Cerebellar nuclear complex (tissue), 1 donor: Measurements from ENCODE around the gene DPP6.
A peak's percentile ranks its signal among the peaks of the same experiment; 100 is the strongest.

Experiments used
- DNase-seq, 2 experiments: peaks; one replicate each; lab custom pipeline; 2025; lab: John Stamatoyannopoulos, UW

DPP6 gene

DNA sequence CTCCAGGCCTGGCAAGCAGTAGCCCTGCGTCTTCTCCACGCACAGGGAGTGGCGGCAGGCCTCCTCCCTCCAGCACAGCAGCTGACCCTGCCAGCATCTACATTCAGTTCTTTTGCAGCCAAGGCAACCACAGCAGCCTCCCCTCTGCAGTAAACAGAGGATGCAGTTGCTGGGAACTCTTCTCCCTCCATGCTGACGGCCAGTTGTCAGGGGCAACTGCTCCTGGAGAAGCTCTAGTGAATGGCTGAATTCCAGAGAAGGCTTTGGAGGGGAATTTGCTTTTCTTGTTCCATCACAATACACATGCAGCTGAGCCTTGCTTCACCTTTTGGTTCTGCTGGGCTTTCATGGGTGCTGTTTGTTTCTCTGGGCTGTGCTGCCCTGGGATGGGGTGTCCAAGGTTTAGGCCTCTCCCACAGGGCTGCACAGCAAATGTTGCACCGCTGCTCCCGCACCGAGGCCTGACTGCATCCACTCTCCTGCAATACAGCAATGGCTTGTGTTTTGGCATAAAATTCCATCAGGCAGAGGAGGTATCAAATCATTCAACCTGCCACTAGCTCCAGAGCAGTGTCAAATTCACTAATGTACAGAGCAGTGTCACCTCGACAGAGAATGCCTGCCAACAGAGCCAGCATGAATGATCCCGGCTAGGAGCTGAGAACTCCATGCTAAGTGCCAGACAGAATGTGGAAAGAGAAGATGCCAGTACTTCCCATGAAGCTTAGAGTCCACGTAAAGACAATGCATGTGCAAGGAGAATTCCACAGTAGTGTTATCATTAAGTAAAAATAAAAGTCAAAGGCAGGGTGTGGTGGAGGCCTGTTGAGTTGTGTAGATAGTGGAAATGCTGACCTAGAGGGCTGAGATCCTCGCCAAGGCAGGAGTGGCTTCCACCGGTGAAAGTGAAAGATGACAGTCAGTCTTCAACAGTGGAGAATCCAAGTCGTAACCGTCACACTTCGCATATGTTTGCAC, 399.6 kb downstream of the DPP6 start:
- no peak for DNase-seq

DNA sequence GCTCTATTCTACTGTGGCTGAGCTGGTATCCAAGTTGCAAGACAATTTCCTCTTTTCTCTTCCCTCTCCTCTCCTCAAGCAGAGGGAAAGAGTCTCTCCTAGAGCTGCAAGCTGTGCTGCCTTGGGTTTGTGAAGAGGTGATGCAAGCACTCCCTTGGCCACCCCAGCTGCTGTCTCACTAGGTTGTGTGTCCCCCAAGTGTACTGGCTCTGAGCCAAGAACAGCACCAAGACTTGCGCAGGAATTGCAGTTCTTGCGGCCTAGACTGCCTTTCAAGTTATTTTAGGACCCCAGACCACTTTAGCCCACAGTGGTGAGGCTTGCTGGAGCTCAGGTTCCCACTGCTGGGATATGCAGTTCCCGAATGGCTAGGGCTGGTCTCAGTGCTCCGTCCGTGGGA, 411.6 kb downstream of the DPP6 start:
- DNase-seq, result no peak

DNA sequence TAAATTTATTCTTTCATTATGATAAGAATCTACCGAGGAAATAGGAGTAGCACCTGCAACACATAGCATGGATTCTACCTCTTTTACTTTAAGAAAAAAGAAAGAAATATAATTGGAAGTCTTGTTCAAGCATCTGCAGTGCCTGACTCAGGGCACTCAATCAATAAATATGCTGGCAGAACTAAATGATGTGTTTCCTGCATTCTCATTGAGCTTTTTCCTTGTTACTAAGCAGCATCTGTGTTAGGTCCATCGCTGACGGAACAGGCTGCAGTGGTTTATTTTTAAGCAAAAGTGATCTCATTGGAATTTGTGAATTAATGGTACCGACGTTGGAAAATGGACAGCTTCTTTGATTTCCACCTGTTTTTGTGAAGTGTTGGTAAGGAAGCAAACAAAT, 417.5 kb downstream of the DPP6 start:
- DNase-seq, result no peak

DNA sequence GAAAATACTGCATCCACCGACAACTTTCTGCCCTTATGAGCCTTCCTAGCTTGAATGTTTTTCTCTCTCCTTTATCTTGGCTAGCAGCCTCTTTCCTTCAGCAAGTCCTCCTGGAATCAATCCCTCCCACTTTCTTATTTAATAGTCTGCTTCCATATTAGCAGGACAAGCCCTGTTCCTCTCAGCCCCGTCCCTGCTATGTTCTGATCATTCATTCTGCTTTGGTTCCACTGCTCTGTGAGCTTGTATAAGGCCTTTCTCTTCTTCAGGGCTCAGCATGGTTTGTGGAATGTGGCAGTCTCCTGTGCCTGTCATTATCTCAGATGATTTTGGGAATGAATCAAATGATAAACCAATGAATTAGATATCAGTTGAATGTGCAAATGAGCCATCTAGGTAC, 420.1 kb downstream of the DPP6 start:
- no peak for DNase-seq

DNA sequence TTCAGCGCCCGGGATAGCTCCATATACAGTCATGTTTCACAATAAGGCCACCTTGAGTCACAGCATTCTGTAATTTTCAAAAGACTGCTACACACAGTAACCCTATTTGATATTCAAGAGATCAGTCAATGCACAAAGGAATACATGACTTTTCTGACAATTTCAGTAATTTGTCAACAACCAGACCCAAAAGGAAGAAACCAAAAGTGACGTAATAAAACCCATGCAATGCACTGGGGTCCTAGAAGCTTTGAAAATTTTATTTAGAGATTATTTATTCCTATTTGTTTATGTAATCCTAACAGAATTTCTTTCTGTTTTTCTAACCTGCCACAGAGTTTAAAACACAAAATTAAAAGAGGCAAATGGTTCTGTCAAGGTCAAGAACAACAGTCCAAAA, 421.2 kb downstream of the DPP6 start:
- DNase-seq, result no peak

DNA sequence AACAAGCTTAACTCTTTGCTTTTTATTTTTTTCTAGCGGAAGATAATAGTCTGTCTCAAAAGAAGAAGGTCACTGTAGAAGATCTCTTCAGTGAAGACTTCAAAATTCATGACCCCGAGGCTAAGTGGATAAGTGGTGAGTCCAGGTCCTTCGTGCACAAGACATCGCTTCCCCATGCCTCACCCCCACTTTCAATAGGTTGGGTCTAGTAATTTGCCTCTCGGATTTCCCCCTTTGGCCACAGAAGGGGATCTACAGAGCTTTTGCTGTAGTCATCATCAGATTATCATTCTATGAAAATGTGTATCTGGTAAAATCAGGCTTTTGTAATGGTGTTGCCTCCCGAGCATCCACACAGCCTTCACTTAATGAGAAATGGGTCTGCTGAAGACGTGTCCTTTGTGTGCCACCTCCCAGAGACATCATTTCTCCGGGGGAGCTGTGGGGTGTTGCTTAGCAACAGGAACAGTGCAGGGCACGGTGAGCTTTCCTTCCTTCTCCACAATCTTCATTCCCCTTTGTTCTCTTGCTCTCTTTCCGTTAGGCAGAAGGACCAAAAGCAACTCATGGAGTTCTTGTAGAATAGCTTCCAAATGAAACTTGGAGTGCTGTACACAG, 422.8 kb downstream of the DPP6 start:
- no peak for DNase-seq

DNA sequence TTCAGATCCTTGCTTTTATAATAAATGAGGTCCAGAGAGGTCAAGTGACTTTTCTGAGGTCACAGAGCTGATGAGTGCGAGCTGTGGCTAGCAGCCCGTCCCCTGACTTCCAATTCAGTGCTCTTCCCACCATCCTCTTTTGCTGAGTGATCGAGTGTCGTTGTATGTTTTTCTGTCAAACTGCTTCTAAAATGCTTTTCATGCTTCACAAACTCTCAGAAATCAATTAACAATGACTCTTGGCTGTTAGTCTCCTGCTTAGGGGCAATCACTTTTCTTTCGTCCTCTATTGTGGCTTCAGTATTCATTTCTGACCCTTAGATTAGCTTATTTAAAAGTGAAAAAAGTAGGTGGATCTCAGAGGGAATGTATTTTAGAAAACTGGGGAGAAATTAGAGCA, 423.7 kb downstream of the DPP6 start:
- no peak for DNase-seq

DNA sequence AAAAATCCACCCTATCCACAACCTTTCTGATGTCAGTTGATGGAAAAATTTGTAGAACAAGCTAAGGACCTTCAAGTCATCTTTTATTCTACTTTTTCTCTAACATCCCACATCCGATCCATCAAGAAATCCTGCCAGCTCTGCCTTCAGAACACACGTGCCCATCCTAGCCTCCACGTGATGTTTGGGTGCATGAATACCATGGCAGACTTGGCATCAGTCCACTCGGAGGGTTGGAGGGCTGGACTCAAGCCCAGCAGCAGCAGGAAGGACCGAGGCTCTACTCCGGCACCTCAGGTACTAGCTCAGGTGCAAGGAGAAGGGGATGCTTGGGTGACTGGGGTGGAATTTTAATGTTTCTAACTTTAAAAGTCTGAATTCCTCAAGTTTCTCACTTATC, 428.6 kb downstream of the DPP6 start:
- no peak for DNase-seq

DNA sequence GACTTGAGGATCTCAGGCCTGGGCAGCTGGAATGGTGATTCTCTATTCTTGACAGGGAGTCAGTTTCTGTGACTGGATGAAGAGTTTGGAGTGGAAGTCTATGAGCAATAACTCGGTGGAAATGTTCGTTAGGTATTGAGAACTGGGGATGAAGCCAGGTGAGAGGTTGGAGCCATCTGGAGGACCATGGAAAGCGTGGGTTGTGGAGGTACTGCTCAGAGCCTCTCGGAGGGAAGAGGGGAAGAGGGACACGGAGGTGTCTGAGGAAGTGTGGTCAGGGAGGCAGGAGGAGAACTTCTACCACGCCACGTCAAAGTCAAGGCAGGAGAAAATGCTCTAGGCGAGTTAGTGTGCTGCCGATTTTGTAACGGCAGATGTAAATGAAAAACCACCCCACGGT, 430.7 kb downstream of the DPP6 start:
- no peak for DNase-seq

DNA sequence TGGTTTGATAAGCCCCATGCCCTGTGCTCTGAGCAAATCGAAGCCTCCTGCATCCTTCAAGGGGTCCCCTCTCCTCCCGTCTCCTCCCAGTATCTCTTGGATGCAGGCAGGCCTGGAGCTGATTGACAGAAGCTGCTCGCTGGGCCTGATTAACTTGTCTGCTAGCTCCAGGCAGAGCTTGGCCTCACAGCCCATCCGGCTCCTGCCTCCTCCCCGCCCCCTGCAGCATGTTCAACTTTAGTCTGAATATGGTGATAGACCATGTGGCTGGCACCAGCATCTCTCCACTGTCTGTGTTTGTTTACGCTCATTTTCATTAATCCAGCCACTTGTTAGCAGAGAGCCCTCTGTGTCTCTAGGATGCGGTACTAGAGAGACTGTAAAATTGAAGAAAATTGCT, 432.2 kb downstream of the DPP6 start:
- DNase-seq, result peak in 1 of 2 experiments; percentile 35

DNA sequence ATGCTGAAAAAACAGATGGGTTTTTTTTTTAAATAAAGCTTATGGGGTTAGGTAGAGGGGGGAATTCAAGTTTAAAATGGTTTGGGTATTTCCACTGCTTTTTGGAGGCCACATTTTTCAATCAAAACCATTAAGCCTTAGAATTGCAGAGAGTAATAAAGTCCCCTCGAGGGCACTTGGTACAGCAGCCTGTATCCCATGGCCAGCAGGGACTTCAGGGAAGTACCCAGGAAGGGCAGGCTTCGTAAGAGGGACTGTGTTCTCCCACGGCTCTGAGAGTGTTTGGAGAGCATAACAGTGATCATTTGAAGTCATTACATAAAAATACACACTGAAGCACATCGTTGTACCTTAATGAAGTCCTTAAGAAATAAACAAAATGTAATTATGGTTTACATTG, 432.7 kb downstream of the DPP6 start:
- DNase-seq, result no peak

DNA sequence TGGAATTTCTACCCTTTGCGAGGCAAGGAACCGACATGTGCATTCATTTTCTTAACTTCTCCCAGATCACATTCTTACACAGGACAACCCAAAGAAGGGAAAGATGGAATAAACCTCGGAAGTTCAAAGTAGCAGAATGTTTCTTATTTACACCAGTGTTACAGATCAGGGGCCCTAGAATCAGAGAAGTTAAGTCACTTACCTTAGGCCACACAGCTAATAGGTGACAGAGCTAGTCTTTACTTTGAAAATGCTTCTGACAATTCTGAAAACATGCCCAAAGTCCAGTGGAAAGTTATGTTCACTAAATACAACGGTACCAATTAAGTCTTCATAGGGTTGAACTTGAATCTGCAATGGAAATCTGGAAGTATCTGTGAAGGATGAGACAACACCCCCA, 437.7 kb downstream of the DPP6 start:
- no peak for DNase-seq

DNA sequence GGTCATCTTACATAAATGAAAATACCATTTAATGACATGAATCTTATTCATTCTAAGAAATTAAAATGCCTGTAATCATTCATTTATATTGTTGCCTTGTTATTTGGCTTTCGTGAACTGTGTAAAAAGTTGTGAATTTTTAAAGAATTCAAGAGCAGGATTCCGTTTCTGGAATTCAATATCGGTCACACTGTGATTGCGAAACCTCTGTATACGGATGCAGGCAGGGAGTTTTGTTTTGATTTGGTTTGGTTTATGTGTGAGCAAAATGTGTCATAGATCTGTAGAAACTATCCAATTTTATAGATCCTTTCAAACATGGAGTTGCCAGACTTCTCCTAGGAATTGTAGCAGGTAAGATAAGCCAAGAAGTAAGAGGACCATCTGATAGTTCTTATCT, 441.4 kb downstream of the DPP6 start:
- no peak for DNase-seq

DNA sequence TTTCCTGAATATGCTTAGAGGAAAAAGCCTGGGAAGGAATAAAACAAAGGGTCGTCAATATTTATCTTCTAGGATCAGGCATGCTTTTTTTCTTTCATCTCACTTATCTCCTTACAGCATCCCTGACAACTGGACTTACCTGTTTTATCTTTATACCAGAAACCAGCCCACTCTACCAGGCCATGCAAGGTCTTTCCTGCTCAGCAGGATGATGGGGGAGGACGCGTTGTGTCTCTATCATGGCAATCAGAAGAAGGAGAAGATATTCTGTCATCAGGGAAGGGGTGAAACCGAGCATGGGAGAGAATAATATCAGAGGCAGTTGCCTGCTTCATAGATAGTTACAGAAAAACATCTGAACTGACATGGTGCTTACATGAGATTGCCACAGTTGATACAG, 445.6 kb downstream of the DPP6 start:
- DNase-seq, result no peak

DNA sequence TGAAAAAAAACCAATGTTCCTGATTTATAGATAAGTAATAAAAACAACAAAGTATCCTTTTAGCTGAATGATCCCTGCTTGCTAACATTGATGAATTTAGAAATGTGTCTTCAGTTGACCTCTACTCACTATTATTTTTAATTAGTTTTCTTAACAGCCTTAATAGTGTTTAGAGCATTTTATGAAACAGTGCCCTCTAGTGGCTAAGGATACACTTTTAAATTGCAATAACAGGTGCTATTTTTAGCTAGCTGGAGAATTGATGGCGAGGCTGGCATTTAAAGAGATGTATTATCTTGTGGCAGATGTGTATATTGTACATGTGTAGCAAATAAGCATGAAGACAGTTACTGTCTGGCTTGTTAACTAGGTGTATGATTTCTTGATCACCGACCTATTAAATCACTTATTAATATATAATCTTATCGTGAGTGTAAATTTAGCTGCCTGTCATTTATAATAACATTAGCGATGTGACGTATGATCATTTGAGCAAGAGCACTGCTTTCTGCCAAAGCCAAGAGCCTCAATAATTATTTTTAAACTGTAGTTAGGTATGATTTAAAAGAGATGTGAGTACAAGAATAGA, 451.9 kb downstream of the DPP6 start:
- peak in 1 of 2 experiments; percentile 26 for DNase-seq

DNA sequence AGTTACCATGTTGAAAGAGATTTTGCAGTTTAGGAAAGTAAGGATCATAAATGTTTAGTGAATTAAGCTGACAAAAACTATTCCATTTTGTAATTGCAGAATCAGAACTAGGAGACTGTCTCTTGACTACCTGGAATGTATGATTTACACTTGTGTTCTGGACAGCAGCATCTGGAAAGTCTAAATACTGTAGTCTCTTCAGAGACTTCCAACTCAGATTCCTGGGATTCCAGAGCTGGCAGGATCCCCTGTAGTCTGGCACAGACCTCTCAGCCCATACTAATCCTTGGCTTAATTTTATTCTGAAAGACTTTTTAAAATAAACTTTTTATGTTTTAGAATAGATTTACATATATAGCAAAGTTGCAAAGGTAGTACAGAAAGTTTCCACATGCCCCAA, 452.7 kb downstream of the DPP6 start:
- no peak for DNase-seq

DNA sequence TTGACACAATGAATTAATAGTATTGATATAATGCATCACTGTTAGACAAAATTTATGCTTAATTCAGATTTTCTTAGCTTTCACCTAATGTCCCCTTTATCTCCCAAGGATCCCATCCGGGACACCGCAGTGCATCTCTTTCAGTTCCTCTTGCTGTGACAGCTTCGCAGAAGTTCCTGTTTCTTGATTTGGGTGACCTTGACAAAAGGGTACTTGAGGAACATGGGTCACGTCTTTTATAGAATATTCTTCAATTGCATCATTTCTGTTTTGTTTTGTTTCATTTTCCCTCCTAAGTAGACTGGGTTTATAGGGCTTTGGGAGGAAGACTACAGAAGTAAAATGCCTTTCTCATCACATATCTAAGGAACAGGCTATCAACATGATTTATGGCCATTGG, 453.2 kb downstream of the DPP6 start:
- DNase-seq, result no peak

DNA sequence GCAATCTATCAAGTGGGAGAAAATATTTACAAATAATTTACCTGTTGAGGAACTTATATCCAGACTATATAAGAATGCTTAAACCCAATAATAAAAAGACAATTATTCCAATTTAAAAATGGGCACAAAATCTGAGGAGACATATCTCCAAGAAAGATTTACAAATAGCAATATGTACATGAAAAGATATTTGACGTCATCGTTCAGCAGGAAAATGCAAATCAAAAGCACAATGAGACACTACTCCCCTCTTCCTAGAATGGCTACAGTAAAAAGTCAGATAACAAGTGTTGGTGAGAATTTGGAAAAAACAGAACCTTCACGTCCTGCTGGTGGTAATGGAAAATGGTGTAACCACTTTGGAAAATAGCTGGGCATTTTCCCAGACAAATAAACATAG, 457.0 kb downstream of the DPP6 start:
- DNase-seq, result no peak

DNA sequence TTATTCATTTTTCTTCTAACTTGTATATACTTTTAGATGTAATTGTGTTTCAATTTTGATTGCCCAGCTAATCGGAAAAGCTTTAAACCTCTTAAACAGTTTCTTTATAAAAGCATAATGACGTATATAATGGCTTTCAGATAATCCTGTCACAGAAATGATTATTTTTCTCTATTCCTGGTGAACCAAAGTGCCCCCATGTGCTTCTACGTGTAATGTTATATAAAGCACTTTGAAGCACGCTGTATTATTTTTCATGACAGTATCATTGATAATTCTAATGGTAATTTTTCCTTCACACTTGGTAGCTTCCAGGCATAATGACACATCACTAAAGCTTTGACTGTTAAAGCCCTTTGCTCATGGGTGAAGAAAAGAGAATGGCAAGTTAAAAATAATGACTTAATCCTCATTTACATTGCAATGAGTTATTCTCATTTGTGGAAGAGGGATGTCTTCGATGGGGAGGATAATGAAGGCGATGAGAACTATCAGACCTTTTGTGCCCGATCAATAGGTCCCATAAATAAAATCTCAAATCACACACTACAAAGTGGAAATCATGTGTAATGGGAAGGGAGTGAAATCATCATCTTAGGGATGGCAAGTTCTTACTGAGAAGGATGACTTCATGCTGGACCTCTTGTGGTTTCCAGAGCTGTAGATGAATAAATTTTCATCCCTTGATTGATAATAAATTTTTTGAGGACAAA, 460.1 kb downstream of the DPP6 start:
- DNase-seq, result no peak

DNA sequence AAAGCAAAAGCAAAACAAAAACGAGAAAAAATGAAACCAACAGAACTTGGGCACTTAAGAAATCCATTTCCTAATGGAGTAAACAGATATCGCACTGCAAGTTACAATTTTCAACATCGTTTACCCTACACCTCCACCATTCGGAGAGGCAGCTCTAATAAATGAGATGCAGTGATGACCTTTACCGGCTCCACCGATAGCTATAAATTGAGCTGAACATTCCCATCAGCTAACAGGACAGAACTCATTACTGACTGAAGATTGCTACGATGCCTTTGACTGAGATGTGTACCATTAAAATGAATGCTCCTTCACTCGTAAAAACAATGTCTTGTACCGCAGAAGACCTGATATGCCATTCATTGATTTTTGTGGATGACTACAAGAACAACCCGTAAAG, 465.6 kb downstream of the DPP6 start:
- DNase-seq, result no peak

DNA sequence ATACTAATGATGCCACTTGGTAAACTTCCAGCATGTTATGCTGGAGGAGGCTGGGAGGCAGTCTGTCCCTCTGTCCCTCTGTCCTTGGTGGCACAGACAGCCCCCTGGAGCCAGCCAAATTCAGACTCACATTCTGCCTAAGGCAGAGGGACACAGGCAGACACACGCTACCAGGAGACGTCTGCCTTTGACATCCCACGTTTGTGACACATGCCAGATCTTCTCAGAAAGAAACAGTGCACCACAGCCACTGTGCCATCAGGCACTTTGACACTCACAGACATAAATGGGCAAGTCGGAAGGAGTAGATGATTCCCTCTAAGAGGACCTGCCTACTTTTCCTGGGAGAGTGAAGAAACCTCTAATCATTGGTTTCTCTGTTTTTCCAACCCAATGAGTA, 467.0 kb downstream of the DPP6 start:
- no peak for DNase-seq

DNA sequence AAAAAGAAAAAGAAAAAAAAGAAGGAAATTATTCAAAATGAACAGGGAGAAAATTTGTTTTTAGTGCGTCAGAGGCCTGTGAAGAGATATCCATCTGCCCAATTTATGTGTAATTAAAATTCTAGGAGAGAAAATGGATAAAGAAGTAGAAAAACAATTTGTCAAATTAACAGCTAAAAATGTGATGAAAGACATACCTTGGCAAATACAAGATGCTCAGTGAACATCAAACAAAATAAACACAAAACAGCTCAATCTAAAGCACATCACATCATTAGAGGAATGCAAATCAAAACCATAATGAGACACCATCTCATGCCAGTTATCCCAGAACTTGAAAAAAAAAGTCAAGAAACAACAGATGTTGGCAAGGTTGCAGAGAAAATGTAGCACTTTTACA, 477.9 kb downstream of the DPP6 start:
- no peak for DNase-seq

DNA sequence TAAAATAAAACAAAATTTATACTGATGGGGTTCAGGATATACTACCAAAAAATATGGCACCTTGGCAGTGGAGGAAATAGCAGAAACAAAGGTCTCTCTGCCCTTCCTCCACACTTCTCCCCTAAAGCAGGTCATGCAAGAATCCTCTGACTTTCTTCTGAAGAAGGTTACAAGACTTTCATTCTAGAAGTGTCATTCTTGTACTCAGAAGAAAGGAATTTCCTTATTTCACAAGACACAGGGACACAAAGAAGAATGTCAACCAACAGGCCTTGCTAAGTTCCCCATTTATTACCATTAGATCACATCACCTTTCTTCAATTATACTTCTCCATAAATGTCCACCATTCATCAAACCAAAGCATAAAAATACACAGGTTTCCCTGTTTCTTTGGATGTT, 480.6 kb downstream of the DPP6 start:
- DNase-seq, result no peak
